ENCODE data around the gene DOCK2. TPM values are rescaled to one million over a fixed set of nuclear protein-coding genes. Genes with fewer than 3 reads are reported as not detected.

DOCK2 gene
- total and polyA plus RNA-seq, 2 experiments from 2014 or later = 6.5 to 10.4 TPM

DNA sequence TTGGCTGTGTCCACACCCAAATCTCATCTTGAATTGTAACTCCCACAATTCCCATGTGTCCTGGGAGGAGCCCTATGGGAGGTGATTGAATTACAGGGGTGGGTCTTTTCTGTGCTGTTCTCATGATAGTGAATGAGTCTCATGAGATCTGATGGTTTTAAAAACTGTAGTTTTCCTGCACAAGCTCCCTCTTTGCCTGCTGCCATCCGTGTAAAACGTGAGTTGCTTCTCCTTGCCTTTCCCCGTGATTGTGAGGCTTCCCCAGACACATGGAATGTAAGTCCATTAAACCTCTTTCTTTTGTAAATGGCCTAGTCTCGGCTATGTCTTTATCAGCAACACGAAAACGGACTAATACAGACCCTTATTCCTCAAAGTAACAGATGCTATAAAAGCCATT lies 94.1 kb downstream of the DOCK2 start:
- no peaks in the 10 kb centered on the region for H3K27me3 ChIP-seq (replicated peaks; ENCODE audit: insufficient read depth)
- no peaks in the 10 kb centered on the region; the same call in 1 of the 2 replicates for H3K36me3 ChIP-seq (ENCODE audit: low read depth)
- H4K20me1 ChIP-seq (ENCODE audit: insufficient read depth) = no peaks in the 10 kb centered on the region
- no peak overlapping the region for H3K4me2 ChIP-seq (ENCODE audit: unreplicated experiment)
- 84 to 87% methylated on average over 6 of the region's 6 CpGs for WGBS, 2 experiments (ENCODE audit: low coverage in 1 of 2, low lambda C conversion rate in 2 of 2, missing lambda C conversion rate in 2 of 2)
- no peak for DNase-seq
- no peak overlapping the region for H2AFZ ChIP-seq
- no peak overlapping the region for H3K9ac ChIP-seq
- no peaks in the 10 kb centered on the region for H3K79me2 ChIP-seq (ENCODE audit: insufficient read depth)
- no peak overlapping the region for H3K27ac ChIP-seq
- peaks cover 9% of the 10 kb centered on the region for H3K4me1 ChIP-seq (ENCODE audit: insufficient read depth)
- H3K9me3 ChIP-seq (ENCODE audit: low read depth) = no peaks in the 10 kb centered on the region
- no peak for TF ChIP-seq EZH2phosphoT487 (IDR thresholded peaks at IDR 0.05; ENCODE audit: insufficient read depth, low read depth)
- no peak for TF ChIP-seq EZH2 (IDR thresholded peaks at IDR 0.05; ENCODE audit: insufficient read depth, poor library complexity, severe bottlenecking)
- in situ Hi-C loops (cut with MboI) = no loop called here
- H3F3A ChIP-seq (ENCODE audit: insufficient read depth) = no peaks in the 10 kb centered on the region
- no peak overlapping the region for H3K4me3 ChIP-seq
- H3K9me2 ChIP-seq (ENCODE audit: insufficient read depth) = no peaks in the 10 kb centered on the region

DNA sequence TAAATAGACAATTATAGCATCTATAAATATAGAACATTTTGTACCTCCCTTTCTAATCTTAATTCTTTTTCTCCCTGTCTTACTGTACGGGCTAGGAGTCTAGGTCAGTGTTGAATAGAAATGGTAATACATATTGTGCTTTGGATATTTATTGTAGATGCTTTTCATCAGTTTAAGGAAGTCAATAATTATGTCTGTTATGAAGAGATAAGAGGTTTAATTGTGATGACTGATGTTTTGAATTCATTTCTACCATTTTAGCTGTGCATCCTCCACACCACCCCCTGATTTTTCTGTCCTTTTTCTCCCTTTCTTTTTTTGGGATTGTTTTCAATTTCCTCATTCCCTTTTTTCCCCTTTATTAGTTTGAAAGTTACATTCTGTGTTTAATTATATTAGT lies 95.8 kb downstream of the DOCK2 start:
- no peaks in the 10 kb centered on the region for H3F3A ChIP-seq (ENCODE audit: insufficient read depth)
- no peak overlapping the region for H3K27ac ChIP-seq
- WGBS, 2 experiments (ENCODE audit: low coverage in 1 of 2, low lambda C conversion rate in 2 of 2, missing lambda C conversion rate in 2 of 2) = 48 to 62% methylated on average over 1 of the region's 1 CpG
- no peak for DNase-seq
- no peaks in the 10 kb centered on the region; the same call in 1 of the 2 replicates for H3K36me3 ChIP-seq (ENCODE audit: low read depth)
- in situ Hi-C loops (cut with MboI) = no loop called here
- no peaks in the 10 kb centered on the region for H3K9me2 ChIP-seq (ENCODE audit: insufficient read depth)
- H4K20me1 ChIP-seq (ENCODE audit: insufficient read depth) = no peaks in the 10 kb centered on the region
- no peak overlapping the region for H3K9ac ChIP-seq
- peak overlapping the region; percentile 6; the same call in 1 of the 2 replicates for H2AFZ ChIP-seq
- TF ChIP-seq EZH2phosphoT487 (IDR thresholded peaks at IDR 0.05; ENCODE audit: insufficient read depth, low read depth) = no peak
- TF ChIP-seq EZH2 (IDR thresholded peaks at IDR 0.05; ENCODE audit: insufficient read depth, poor library complexity, severe bottlenecking) = no peak
- no peak overlapping the region for H3K4me3 ChIP-seq
- no peaks in the 10 kb centered on the region for H3K79me2 ChIP-seq (ENCODE audit: insufficient read depth)
- no peaks in the 10 kb centered on the region for H3K9me3 ChIP-seq (ENCODE audit: low read depth)
- no peak overlapping the region for H3K4me2 ChIP-seq (ENCODE audit: unreplicated experiment)
- H3K4me1 ChIP-seq (ENCODE audit: insufficient read depth) = peaks cover 9% of the 10 kb centered on the region
- H3K27me3 ChIP-seq (replicated peaks; ENCODE audit: insufficient read depth) = no peaks in the 10 kb centered on the region

DNA sequence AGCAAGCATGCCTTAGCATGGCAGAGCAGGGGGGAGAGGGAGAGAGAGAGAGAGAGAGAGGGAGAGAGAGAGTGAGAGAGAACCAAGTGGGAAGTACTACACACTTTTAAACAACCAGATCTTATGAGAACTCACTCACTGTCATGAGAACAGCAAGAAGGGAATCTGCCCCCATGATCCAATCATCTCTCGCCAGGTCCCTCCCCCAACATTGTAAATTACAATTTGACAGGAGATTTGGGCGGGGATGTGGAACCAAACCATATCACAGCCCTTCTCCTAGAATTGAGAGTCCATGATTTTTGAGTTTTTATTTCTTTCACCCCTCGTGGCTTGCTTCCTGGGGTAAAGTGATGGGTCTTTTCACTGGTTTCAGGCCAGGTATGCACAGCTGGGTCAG lies 98.8 kb downstream of the DOCK2 start:
- Histone ChIP-seq H3K36me3 (ENCODE audit: low read depth) (no peaks in the 10 kb centered on the region; the same call in 1 of the 2 replicates), H3K4me3 (no peak overlapping the region), H3K4me2 (ENCODE audit: unreplicated experiment) (no peak overlapping the region), H3K9me3 (ENCODE audit: low read depth) (no peaks in the 10 kb centered on the region), H3K9me2 (ENCODE audit: insufficient read depth) (no peaks in the 10 kb centered on the region), H3K79me2 (ENCODE audit: insufficient read depth) (no peaks in the 10 kb centered on the region), H3K4me1 (ENCODE audit: insufficient read depth) (peaks cover 9% of the 10 kb centered on the region), H4K20me1 (ENCODE audit: insufficient read depth) (no peaks in the 10 kb centered on the region), H3K27ac (no peak overlapping the region), H3K27me3 (replicated peaks; ENCODE audit: insufficient read depth) (no peaks in the 10 kb centered on the region), H3K9ac (no peak overlapping the region), H3F3A (ENCODE audit: insufficient read depth) (no peaks in the 10 kb centered on the region), H2AFZ (no peak overlapping the region)
- 93 to 99% methylated on average over 3 of the region's 3 CpGs for WGBS, 2 experiments (ENCODE audit: low coverage in 1 of 2, low lambda C conversion rate in 2 of 2, missing lambda C conversion rate in 2 of 2)
- in situ Hi-C loops (cut with MboI) = no loop called here
- DNase-seq = no peak
- TF ChIP-seq EZH2 (IDR thresholded peaks at IDR 0.05; ENCODE audit: insufficient read depth, poor library complexity, severe bottlenecking) (no peak), EZH2phosphoT487 (IDR thresholded peaks at IDR 0.05; ENCODE audit: insufficient read depth, low read depth) (no peak)

DNA sequence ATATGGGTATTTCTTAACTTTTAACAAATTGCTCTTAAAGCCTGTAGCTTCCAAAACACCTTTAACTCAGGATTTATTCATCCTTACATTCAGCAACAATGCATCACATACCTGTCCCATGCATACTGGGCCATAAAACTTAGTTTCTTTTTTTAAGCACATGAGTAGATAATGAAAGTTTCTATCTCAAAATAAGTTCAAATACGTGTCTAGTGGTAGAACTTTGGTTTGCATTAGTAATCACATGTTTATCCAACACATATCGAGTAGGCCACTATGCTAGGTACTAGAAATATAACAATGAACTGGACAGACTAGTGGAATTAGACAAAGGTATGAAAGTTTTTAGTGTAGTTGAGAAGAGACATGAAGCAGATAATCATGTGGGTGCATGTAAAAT lies 99.6 kb downstream of the DOCK2 start:
- no peak overlapping the region for H3K4me3 ChIP-seq
- H3K9me2 ChIP-seq (ENCODE audit: insufficient read depth) = no peaks in the 10 kb centered on the region
- H3K9me3 ChIP-seq (ENCODE audit: low read depth) = no peaks in the 10 kb centered on the region
- H3K27me3 ChIP-seq (replicated peaks; ENCODE audit: insufficient read depth) = no peaks in the 10 kb centered on the region
- in situ Hi-C loops (cut with MboI) = no loop called here
- no peak overlapping the region for H3K4me2 ChIP-seq (ENCODE audit: unreplicated experiment)
- no peaks in the 10 kb centered on the region for H3K79me2 ChIP-seq (ENCODE audit: insufficient read depth)
- TF ChIP-seq EZH2 (IDR thresholded peaks at IDR 0.05; ENCODE audit: insufficient read depth, poor library complexity, severe bottlenecking) = no peak
- no peak for TF ChIP-seq EZH2phosphoT487 (IDR thresholded peaks at IDR 0.05; ENCODE audit: insufficient read depth, low read depth)
- 94 to 95% methylated on average over 2 of the region's 2 CpGs for WGBS, 2 experiments (ENCODE audit: low coverage in 1 of 2, low lambda C conversion rate in 2 of 2, missing lambda C conversion rate in 2 of 2)
- H4K20me1 ChIP-seq (ENCODE audit: insufficient read depth) = no peaks in the 10 kb centered on the region
- H3K27ac ChIP-seq = no peak overlapping the region
- DNase-seq = no peak
- H3K4me1 ChIP-seq (ENCODE audit: insufficient read depth) = peaks cover 9% of the 10 kb centered on the region
- H2AFZ ChIP-seq = no peak overlapping the region
- no peak overlapping the region for H3K9ac ChIP-seq
- no peaks in the 10 kb centered on the region for H3F3A ChIP-seq (ENCODE audit: insufficient read depth)
- no peaks in the 10 kb centered on the region; the same call in 1 of the 2 replicates for H3K36me3 ChIP-seq (ENCODE audit: low read depth)

DNA sequence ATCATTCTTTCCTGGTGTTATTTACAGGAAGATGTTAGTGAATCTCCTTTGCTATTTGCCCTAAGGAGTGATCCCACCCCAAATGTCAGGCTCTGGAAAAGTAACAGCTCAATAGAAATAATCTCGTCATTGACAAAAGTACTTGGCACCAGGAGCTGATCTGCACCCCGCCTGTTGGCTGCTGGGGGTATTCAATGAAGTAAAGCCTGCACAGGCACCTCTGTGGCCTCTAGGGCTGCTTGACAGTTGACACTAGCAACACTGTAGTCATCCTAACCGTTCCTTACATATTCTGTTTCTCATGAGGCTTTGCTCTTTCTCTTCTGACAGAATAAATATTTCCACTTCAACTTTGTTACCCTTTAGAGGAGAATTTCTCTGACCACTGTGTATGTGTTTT lies 103.4 kb downstream of the DOCK2 start:
- H3K4me1 ChIP-seq (ENCODE audit: insufficient read depth) = peaks cover 23% of the 10 kb centered on the region
- no peak overlapping the region for H3K9ac ChIP-seq
- in situ Hi-C loops (cut with MboI) = no loop called here
- H3K27me3 ChIP-seq (replicated peaks; ENCODE audit: insufficient read depth) = no peaks in the 10 kb centered on the region
- H3F3A ChIP-seq (ENCODE audit: insufficient read depth) = peaks cover 15% of the 10 kb centered on the region
- no peaks in the 10 kb centered on the region; the same call in 1 of the 2 replicates for H3K36me3 ChIP-seq (ENCODE audit: low read depth)
- no peaks in the 10 kb centered on the region for H3K9me3 ChIP-seq (ENCODE audit: low read depth)
- TF ChIP-seq EZH2 (IDR thresholded peaks at IDR 0.05; ENCODE audit: insufficient read depth, poor library complexity, severe bottlenecking) (no peak), EZH2phosphoT487 (IDR thresholded peaks at IDR 0.05; ENCODE audit: insufficient read depth, low read depth) (no peak)
- DNase-seq = no peak
- no peak overlapping the region for H3K27ac ChIP-seq
- H3K9me2 ChIP-seq (ENCODE audit: insufficient read depth) = no peaks in the 10 kb centered on the region
- WGBS, 2 experiments (ENCODE audit: low coverage in 1 of 2, low lambda C conversion rate in 2 of 2, missing lambda C conversion rate in 2 of 2) = 91 to 92% methylated on average over 3 of the region's 3 CpGs
- H3K4me2 ChIP-seq (ENCODE audit: unreplicated experiment) = no peak overlapping the region
- H2AFZ ChIP-seq = no peak overlapping the region
- no peaks in the 10 kb centered on the region for H3K79me2 ChIP-seq (ENCODE audit: insufficient read depth)
- no peaks in the 10 kb centered on the region for H4K20me1 ChIP-seq (ENCODE audit: insufficient read depth)
- no peak overlapping the region for H3K4me3 ChIP-seq
